HepG2 (cell line): Measurements from ENCODE around the gene SETD1B. TPM values are rescaled to one million over a fixed set of nuclear protein-coding genes. Genes with fewer than 3 reads are reported as not detected.
A peak's percentile ranks its signal among the peaks of the same experiment; 100 is the strongest.

ENCODE experiments used
- CENPT ChIP-seq: sonication (generic); formaldehyde crosslinking; IDR thresholded peaks from 2 replicates; pipeline ENCODE4 v1.8.0; 2022; ENCODE audit warnings: low read depth, mild to moderate bottlenecking, moderate library complexity, missing genetic modification reagents
- CREB1 ChIP-seq, 2 experiments: fragments of 450-650 bp in 1 of 2; IDR thresholded peaks; 2 replicates each; pipeline ENCODE4 v1.6.1; 2016 to 2017; ENCODE audit warnings: control low read depth in 1 of 2, mild to moderate bottlenecking in 1 of 2, missing compliant biosample characterization in 1 of 2, missing genetic modification characterization in 1 of 2
- DR1 ChIP-seq: sonication (generic); formaldehyde crosslinking; IDR thresholded peaks from 2 replicates; pipeline ENCODE4 v1.8.0; 2021; ENCODE audit warnings: mild to moderate bottlenecking, missing genetic modification reagents, inconsistent platforms
- ELK4 ChIP-seq: sonication (generic); formaldehyde crosslinking; IDR thresholded peaks from 2 replicates; pipeline ENCODE4 v1.9.0; 2021; ENCODE audit warnings: missing genetic modification reagents, borderline replicate concordance
- HNRNPL ChIP-seq: fragments of 200-400 bp; formaldehyde crosslinking; IDR thresholded peaks from 2 replicates; pipeline ENCODE4 v1.6.1; 2017; ENCODE audit warnings: mild to moderate bottlenecking, low read depth, low read length
- JUN ChIP-seq: sonication (generic); formaldehyde crosslinking; IDR thresholded peaks from 2 replicates; pipeline ENCODE4 v1.4.0; 2020; ENCODE audit warnings: mild to moderate bottlenecking, missing genetic modification reagents
- KLF16 ChIP-seq, 2 experiments: sonication (generic) in 1 of 2; formaldehyde crosslinking in 1 of 2; IDR thresholded peaks; 2 replicates each; pipeline versions ENCODE4 v1.6.1 to v1.8.0; 2016 to 2023; ENCODE audit warnings: missing genetic modification reagents in 2 of 2, missing compliant biosample characterization in 1 of 2
- MAZ ChIP-seq, 2 experiments: sonication (generic) in 1 of 2; formaldehyde crosslinking in 1 of 2; IDR thresholded peaks; 2 replicates each; pipeline versions ENCODE4 v1.5.0 to v1.6.1; 2012 to 2020; ENCODE audit warnings: low read depth in 2 of 2, mild to moderate bottlenecking in 2 of 2, borderline replicate concordance in 1 of 2, improper control_type of control experiment in 1 of 2, low read length in 1 of 2, missing genetic modification reagents in 1 of 2, moderate library complexity in 1 of 2
- PHF20 ChIP-seq: sonication (generic); formaldehyde crosslinking; IDR thresholded peaks from 2 replicates; pipeline ENCODE4 v1.5.0; 2020; ENCODE audit warnings: mild to moderate bottlenecking, missing genetic modification reagents
- RFX5 ChIP-seq: IDR thresholded peaks from 2 replicates; pipeline ENCODE4 v1.6.1; 2011; ENCODE audit warnings: low read depth, low read length, improper control_type of control experiment
- TBP ChIP-seq: sonication (generic); formaldehyde crosslinking; IDR thresholded peaks from 2 replicates; pipeline ENCODE4 v1.5.0; 2020; ENCODE audit warnings: missing genetic modification reagents
- TEAD3 ChIP-seq: optimal IDR thresholded peaks from 2 replicates; pipeline ENCODE3; 2016; ENCODE audit warnings: borderline replicate concordance
- ZFP36 ChIP-seq: fragments of 150-350 bp; IDR thresholded peaks from 2 replicates; pipeline ENCODE4 v1.6.1; 2018; ENCODE audit warnings: borderline replicate concordance, low read length, low read depth; ENCODE audit not compliant: partially characterized antibody
- ZFX ChIP-seq: sonication (generic); formaldehyde crosslinking; IDR thresholded peaks from 2 replicates; pipeline ENCODE4 v1.4.0; 2020; ENCODE audit warnings: mild to moderate bottlenecking, low read depth, missing genetic modification reagents, moderate library complexity
- ZNF263 ChIP-seq: sonication (generic); formaldehyde crosslinking; IDR thresholded peaks from 2 replicates; pipeline ENCODE4 v1.4.0; 2020; ENCODE audit warnings: missing genetic modification reagents
- ZNF468 ChIP-seq: sonication (generic); formaldehyde crosslinking; IDR thresholded peaks from 2 replicates; pipeline ENCODE4 v1.8.0; 2022; ENCODE audit warnings: mild to moderate bottlenecking, moderate library complexity, missing genetic modification reagents
- ZNF562 ChIP-seq: sonication (generic); formaldehyde crosslinking; IDR thresholded peaks from 2 replicates; pipeline ENCODE4 v1.8.0; 2022; ENCODE audit warnings: missing genetic modification reagents, borderline replicate concordance
- ZNF639 ChIP-seq: conservative IDR thresholded peaks from 2 replicates; pipeline ENCODE4 v1.6.1; 2018; ENCODE audit warnings: missing genetic modification reagents
- ZNF646 ChIP-seq: sonication (generic); formaldehyde crosslinking; IDR thresholded peaks from 2 replicates; pipeline ENCODE4 v1.9.0; 2021; ENCODE audit warnings: mild to moderate bottlenecking, missing genetic modification reagents
- polyA plus RNA-seq, 8 experiments: library from polyadenylated mRNA; depleted of rRNA in 3 of 8; stranded (reverse) in 7 of 8; unstranded in 1 of 8; fragments of >200 nt; fragmentation: Illumina TruSeq in 4 of 8; extraction: Trizol in 4 of 8; gene quantifications; 2 replicates each; pipeline versions ENCODE4 v1.2.1 to v1.2.3, GENCODE V29; 2011 to 2016; ENCODE audit warnings: low read depth in 4 of 8, missing spikeins in 1 of 8, mixed read lengths in 1 of 8; ENCODE audit not compliant: insufficient read depth in 1 of 8
- total RNA-seq, 5 experiments: library from RNA; depleted of rRNA; stranded (reverse); fragments of >200 nt; fragmentation: Illumina TruSeq; extraction: Trizol; gene quantifications; 2 replicates each; pipeline ENCODE4 v1.2.3, GENCODE V29; 2016; ENCODE audit warnings: low read depth in 1 of 5

The SETD1B gene
- total and polyA plus RNA-seq, 2 of the 13 experiments (the other 11 are each of a cell fraction or from before 2014, with no cell fraction given), result 1.1 to 1.4 TPM

- TF ChIP-seq ZNF263 (peak; percentile 60; the same call in 1 of the 2 replicates), ZFX (CRISPR knock-in tag) (no peak), TEAD3 (CRISPR knock-in tag) (peak; percentile 51), ZNF562 (no peak), ZFP36 (no peak), KLF16 (CRISPR knock-in tag; IDR thresholded peaks at IDR 0.05) (peak in 1 of 2 experiments; percentile 20; a peak in 1 of 4 replicates), TBP (CRISPR knock-in tag) (no peak), ELK4 (CRISPR knock-in tag) (no peak), ZNF639 (no peak; the same call in 1 of the 2 replicates), MAZ (IDR thresholded peaks at IDR 0.05; ENCODE audit: borderline replicate concordance, low read depth, low read length) (peak; percentile 45; the same call in 1 of the 2 replicates), MAZ (CRISPR knock-in tag; IDR thresholded peaks at IDR 0.05; ENCODE audit: low read depth) (peak; percentile 66; the same call in 1 of the 2 replicates), JUN (CRISPR knock-in tag) (no peak), CENPT (0 out of 2 replicates have a peak, but pooled peaks have one; percentile 72), PHF20 (CRISPR knock-in tag) (peak; percentile 13; the same call in 1 of the 2 replicates), CREB1 (IDR thresholded peaks at IDR 0.05) (no peak), CREB1 (CRISPR knock-in tag; IDR thresholded peaks at IDR 0.05) (no peak), ZNF646 (CRISPR knock-in tag) (no peak), DR1 (CRISPR knock-in tag) (peak; percentile 50; the same call in 1 of the 2 replicates), RFX5 (no peak), HNRNPL (peak; percentile 38; the same call in 1 of the 2 replicates), ZNF468 (CRISPR knock-in tag) (peak; percentile 82; the same call in 1 of the 2 replicates)
These were observed 8.5 kb upstream of the SETD1B start (continued) for GRCh38 chr12:121795034-121795968.
